Caki2 (cell line): ENCODE data around the gene CHST9. TPM values are rescaled to one million over a fixed set of nuclear protein-coding genes. Genes with fewer than 3 reads are reported as not detected.
A peak's percentile ranks its signal among the peaks of the same experiment; 100 is the strongest.

Experiments used
- DNase-seq: peaks from one replicate; pipeline ENCODE4 v3.0.0-alpha.2; 2015; ENCODE audit warnings: low read depth
- in situ Hi-C: cut with HindIII; loops from 2 replicates; pipeline ENCODE4 v1.10.0; 2016; ENCODE audit warnings: low sequenced_read_pairs, low pct_unique_long_range_greater_than_20kb, mixed read lengths
- total RNA-seq: library from RNA; depleted of rRNA; stranded (reverse); fragments of >200 nt; shearing (Covaris generic); gene quantifications from 2 replicates; pipeline ENCODE4 v1.2.3, GENCODE V29; 2014; ENCODE audit warnings: low replicate concordance

The CHST9 gene
- total RNA-seq, 1 experiment from 2014 or later = 0.61 TPM

GRCh38 chr18:26922313-26922712 lies 262.8 kb downstream of the CHST9 start:
- DNase-seq = no peak
- in situ Hi-C loops = no loop called here

GRCh38 chr18:26920644-26921043 lies 264.5 kb downstream of the CHST9 start:
- no peak for DNase-seq
- in situ Hi-C loops = no loop called here

GRCh38 chr18:26919627-26920026 lies 265.5 kb downstream of the CHST9 start:
- in situ Hi-C loops = no loop called here
- peak; percentile 2 for DNase-seq

GRCh38 chr18:26919201-26919600 lies 265.9 kb downstream of the CHST9 start:
- in situ Hi-C loops = no loop called here
- DNase-seq = no peak

- in situ Hi-C loops = no loop called here
- DNase-seq = peak; percentile 6
These were observed 273.3 kb downstream of the CHST9 start for GRCh38 chr18:26911840-26912239.

GRCh38 chr18:26909599-26910290 lies 275.4 kb downstream of the CHST9 start:
- DNase-seq = no peak
- in situ Hi-C loops = no loop called here

- in situ Hi-C loops = no loop called here
- no peak for DNase-seq
These were observed 276.2 kb downstream of the CHST9 start for GRCh38 chr18:26908906-26909305.

- in situ Hi-C loops = no loop called here
- no peak for DNase-seq
These were observed 282.8 kb downstream of the CHST9 start for GRCh38 chr18:26902291-26902690.

GRCh38 chr18:26901020-26901419 lies 284.1 kb downstream of the CHST9 start:
- in situ Hi-C loops = no loop called here
- no peak for DNase-seq

GRCh38 chr18:26894426-26894825 lies 290.7 kb downstream of the CHST9 start:
- in situ Hi-C loops = no loop called here
- DNase-seq = no peak

- DNase-seq = no peak
- in situ Hi-C loops = no loop called here
These were observed 291.1 kb downstream of the CHST9 start for GRCh38 chr18:26893996-26894395.

- in situ Hi-C loops = no loop called here
- no peak for DNase-seq
These were observed 296.8 kb downstream of the CHST9 start for GRCh38 chr18:26888259-26888658.

- no peak for DNase-seq
- in situ Hi-C loops = no loop called here
These were observed 310.0 kb downstream of the CHST9 start for GRCh38 chr18:26875040-26875654.

- in situ Hi-C loops = no loop called here
- no peak for DNase-seq
These were observed 310.8 kb downstream of the CHST9 start for GRCh38 chr18:26874283-26874682.

- DNase-seq = no peak
- in situ Hi-C loops = no loop called here
These were observed 315.5 kb downstream of the CHST9 start for GRCh38 chr18:26869640-26870039.

- DNase-seq = no peak
- in situ Hi-C loops = no loop called here
These were observed 316.0 kb downstream of the CHST9 start for GRCh38 chr18:26868968-26869586.

GRCh38 chr18:26867471-26867870 lies 317.6 kb downstream of the CHST9 start:
- in situ Hi-C loops = no loop called here

GRCh38 chr18:26865557-26865956 lies 319.6 kb downstream of the CHST9 start, which contains the start of gene AQP4:
TSS of gene AQP4 (minus strand) at chr18:26865707. CDS start at chr18:26865689, 18 bp downstream.
- no peak for DNase-seq
- in situ Hi-C loops = no loop called here

More at GRCh38 chr18:26867471-26867870, 317.6 kb downstream of the CHST9 start:
- no peak for DNase-seq

- in situ Hi-C loops = no loop called here
- DNase-seq = no peak
These were observed 320.4 kb downstream of the CHST9 start for GRCh38 chr18:26864658-26865057.
